ENCODE measurements around the gene PPP1R13B. TPM values are rescaled to one million over a fixed set of nuclear protein-coding genes. Genes with fewer than 3 reads are reported as not detected.

PPP1R13B gene
- total RNA-seq, 1 experiment from 2014 or later: 26.5 TPM

- TF ChIP-seq EZH2 (IDR thresholded peaks at IDR 0.05; ENCODE audit: low read depth) (no peak), CTCF (conservative IDR thresholded peaks at IDR 0.05) (no peak)
- H3K36me3 ChIP-seq (ENCODE audit: low read depth): no peaks in the 10 kb centered on the region
- ChIA-PET POLR2A (ENCODE audit: unreplicated experiment) (interaction anchor here (0.5 kb wide), 1 partner anchor 27 kb away, joined by 3 read pairs; no protein-coding TSS in a partner anchor), CTCF (no interaction called here)
- no peak overlapping the region for H3K27ac ChIP-seq
- H2AFZ ChIP-seq: no peak overlapping the region
- no peak for DNase-seq
- intact Hi-C loops (cut with micrococcal nuclease; ENCODE audit: unreplicated experiment): no loop called here
- H3K9me2 ChIP-seq (ENCODE audit: insufficient read depth): no peaks in the 10 kb centered on the region
- no TSS peak for BruUV-seq (replicated peaks)
- no peak overlapping the region for H3K4me3 ChIP-seq
- peaks cover 12% of the 10 kb centered on the region for H3K4me1 ChIP-seq (replicated peaks; ENCODE audit: insufficient read depth)
- no peaks in the 10 kb centered on the region for H3K79me2 ChIP-seq (ENCODE audit: low read depth)
- no peaks in the 10 kb centered on the region for H3K9me3 ChIP-seq (ENCODE audit: insufficient read depth, low read depth)
- H3K27me3 ChIP-seq (ENCODE audit: insufficient read depth, low read depth): no peaks in the 10 kb centered on the region
- peaks cover 15% of the 10 kb centered on the region; the same call in 1 of the 2 replicates for H3F3A ChIP-seq (ENCODE audit: insufficient read depth, low read depth)
- no peaks in the 10 kb centered on the region; the same call in 1 of the 2 replicates for H4K20me1 ChIP-seq (ENCODE audit: insufficient read depth)
- no peak overlapping the region for H3K4me2 ChIP-seq
Observed at GRCh38 chr14:103884854-103885253, 37.5 kb upstream of the PPP1R13B start.

GRCh38 chr14:103883263-103883523 is 35.8 kb upstream of the PPP1R13B start:
- ChIA-PET POLR2A (ENCODE audit: unreplicated experiment) (no interaction called here), CTCF (no interaction called here)
- no peaks in the 10 kb centered on the region for H3K36me3 ChIP-seq (ENCODE audit: low read depth)
- no TSS peak for BruUV-seq (replicated peaks)
- H3K4me2 ChIP-seq: no peak overlapping the region
- H3K27me3 ChIP-seq (ENCODE audit: insufficient read depth, low read depth): no peaks in the 10 kb centered on the region
- no peak for DNase-seq
- peaks cover 8% of the 10 kb centered on the region for H3K4me1 ChIP-seq (replicated peaks; ENCODE audit: insufficient read depth)
- H3K9me3 ChIP-seq (ENCODE audit: insufficient read depth, low read depth): no peaks in the 10 kb centered on the region
- H3K79me2 ChIP-seq (ENCODE audit: low read depth): no peaks in the 10 kb centered on the region
- H3F3A ChIP-seq (ENCODE audit: insufficient read depth, low read depth): peaks cover 6% of the 10 kb centered on the region; the same call in 1 of the 2 replicates
- H2AFZ ChIP-seq: no peak overlapping the region
- no peaks in the 10 kb centered on the region for H3K9me2 ChIP-seq (ENCODE audit: insufficient read depth)
- no peak overlapping the region for H3K4me3 ChIP-seq
- no peaks in the 10 kb centered on the region for H4K20me1 ChIP-seq (ENCODE audit: insufficient read depth)
- TF ChIP-seq EZH2 (IDR thresholded peaks at IDR 0.05; ENCODE audit: low read depth) (no peak), CTCF (conservative IDR thresholded peaks at IDR 0.05) (no peak)
- intact Hi-C loops (cut with micrococcal nuclease; ENCODE audit: unreplicated experiment): no loop called here
- H3K27ac ChIP-seq: no peak overlapping the region

GRCh38 chr14:103882503-103883262 is 35.3 kb upstream of the PPP1R13B start:
- Histone ChIP-seq H3K27me3 (ENCODE audit: insufficient read depth, low read depth) (no peaks in the 10 kb centered on the region), H3K4me3 (no peak overlapping the region), H3K9me2 (ENCODE audit: insufficient read depth) (no peaks in the 10 kb centered on the region), H3F3A (ENCODE audit: insufficient read depth, low read depth) (peaks cover under 1% of the 10 kb centered on the region; the same call in 1 of the 2 replicates), H3K9me3 (ENCODE audit: insufficient read depth, low read depth) (no peaks in the 10 kb centered on the region), H2AFZ (no peak overlapping the region), H3K27ac (no peak overlapping the region), H3K4me2 (no peak overlapping the region), H3K36me3 (ENCODE audit: low read depth) (no peaks in the 10 kb centered on the region), H4K20me1 (ENCODE audit: insufficient read depth) (no peaks in the 10 kb centered on the region), H3K4me1 (replicated peaks; ENCODE audit: insufficient read depth) (peaks cover 2% of the 10 kb centered on the region), H3K79me2 (ENCODE audit: low read depth) (no peaks in the 10 kb centered on the region)
- no TSS peak for BruUV-seq (replicated peaks)
- TF ChIP-seq CTCF (conservative IDR thresholded peaks at IDR 0.05) (no peak), EZH2 (IDR thresholded peaks at IDR 0.05; ENCODE audit: low read depth) (no peak)
- intact Hi-C loops (cut with micrococcal nuclease; ENCODE audit: unreplicated experiment): no loop called here
- ChIA-PET CTCF (interaction anchor here (0.5 to 0.7 kb wide), 2 partner anchors 20 to 59 kb away, joined by 3 to 7 read pairs; no protein-coding TSS in a partner anchor), POLR2A (ENCODE audit: unreplicated experiment) (no interaction called here)
- no peak for DNase-seq

Data from PC-9 (cell line).